Medulla oblongata (tissue), 1 donor: ENCODE measurements around the gene SPDYE8.
"Not testable (repeated sequence)": the region's sequence is repeated elsewhere in the genome, so short reads cannot be mapped to it uniquely, and the experiment has no call there.

ENCODE experiments used
- DNase-seq: peaks from one replicate; pipeline ENCODE4 v3.0.0-alpha.2; 2015; ENCODE audit errors: extremely low spot score

SPDYE8 gene, protein sequence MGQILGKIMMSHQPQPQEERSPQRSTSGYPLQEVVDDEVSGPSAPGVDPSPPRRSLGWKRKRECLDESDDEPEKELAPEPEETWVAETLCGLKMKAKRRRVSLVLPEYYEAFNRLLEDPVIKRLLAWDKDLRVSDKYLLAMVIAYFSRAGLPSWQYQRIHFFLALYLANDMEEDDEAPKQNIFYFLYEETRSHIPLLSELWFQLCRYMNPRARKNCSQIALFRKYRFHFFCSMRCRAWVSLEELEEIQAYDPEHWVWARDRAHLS

DNA sequence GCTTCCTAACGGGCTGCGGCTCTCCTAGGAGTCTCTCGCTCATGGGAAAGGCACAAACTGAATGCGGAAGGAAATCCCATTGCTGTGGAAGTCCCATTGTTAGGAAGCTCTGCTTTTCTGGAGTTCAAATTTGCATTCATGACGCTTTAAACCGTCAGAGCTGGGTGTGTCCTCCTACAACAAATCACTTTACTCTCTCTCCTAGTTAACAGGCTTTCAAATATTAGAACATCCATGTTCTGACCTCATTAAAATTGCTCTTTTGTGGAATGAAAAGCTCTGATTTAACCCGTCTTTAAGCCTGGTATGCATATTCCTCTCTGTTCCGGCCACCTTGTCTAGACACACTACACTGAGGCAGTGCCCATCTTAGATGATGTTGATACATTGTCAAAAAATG lies at the start of gene SPDYE8:
Gene SPDYE8 (minus strand): TSS at position 101 of the 400 bp plus-strand sequence. CDS start 1,800 bp downstream, outside the sequence.
- not testable (repeated sequence) for DNase-seq

DNA sequence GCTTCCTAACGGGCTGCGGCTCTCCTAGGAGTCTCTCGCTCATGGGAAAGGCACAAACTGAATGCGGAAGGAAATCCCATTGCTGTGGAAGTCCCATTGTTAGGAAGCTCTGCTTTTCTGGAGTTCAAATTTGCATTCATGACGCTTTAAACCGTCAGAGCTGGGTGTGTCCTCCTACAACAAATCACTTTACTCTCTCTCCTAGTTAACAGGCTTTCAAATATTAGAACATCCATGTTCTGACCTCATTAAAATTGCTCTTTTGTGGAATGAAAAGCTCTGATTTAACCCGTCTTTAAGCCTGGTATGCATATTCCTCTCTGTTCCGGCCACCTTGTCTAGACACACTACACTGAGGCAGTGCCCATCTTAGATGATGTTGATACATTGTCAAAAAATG lies 28.2 kb upstream of the SPDYE8 start, which contains the start of gene SPDYE11:
Gene SPDYE11 (minus strand): TSS at position 101 of the 400 bp plus-strand sequence. CDS start 1,800 bp downstream, outside the sequence.
- DNase-seq: not testable (repeated sequence)

DNA sequence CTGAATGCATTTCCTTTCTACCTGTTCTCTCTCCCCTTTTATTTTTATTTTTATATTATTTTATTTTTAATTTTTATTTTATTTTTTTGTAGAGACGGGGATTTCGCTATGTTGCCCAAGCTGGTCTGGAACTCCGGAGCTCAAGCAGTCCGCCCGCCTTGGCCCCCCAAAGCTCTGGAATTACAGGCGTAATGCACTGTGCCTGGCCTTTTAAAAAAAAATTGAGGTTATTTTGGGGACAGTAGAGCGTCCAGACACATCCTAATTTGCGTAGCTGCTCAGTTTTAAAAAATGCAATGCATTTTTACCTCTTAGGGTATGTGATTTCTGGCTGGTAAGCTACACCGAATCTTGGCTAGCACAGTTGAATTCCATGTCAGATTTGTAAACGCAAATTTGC lies 23.1 kb downstream of the SPDYE8 start:
- not testable (repeated sequence) for DNase-seq

DNA sequence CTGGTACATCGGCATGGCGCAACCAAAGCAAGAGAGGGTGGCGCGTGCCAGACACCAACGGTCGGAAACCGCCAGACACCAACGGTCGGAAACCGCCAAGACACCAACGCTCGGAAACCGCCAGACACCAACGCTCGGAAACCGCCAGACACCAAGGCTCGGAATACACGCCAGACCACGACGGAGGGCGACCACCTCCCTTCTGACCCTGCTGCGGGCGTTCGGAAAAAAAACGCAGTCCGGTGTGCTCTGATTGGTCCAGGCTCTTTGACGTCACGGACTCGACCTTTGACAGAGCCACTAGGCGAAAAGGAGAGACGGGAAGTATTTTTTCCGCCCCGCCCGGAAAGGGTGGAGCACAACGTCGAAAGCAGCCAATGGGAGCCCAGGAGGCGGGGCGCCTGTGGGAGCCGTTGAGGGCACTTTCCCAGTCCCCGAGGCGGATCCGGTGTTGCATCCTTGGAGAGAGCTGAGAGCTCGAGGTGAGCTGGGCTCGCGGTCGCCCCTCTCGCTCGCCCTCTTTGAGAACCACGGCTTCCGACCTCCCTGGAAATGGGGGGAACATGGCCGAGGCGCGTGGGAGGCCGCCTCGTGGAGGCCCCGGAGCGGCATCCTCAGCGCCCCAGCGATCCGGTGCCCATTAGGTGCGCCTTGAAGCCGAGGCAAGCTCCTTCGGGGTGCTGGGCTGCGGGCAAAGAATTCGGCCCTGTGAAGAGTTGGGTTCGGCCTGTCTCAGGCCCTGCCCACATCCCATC lies 23.7 kb downstream of the SPDYE8 start:
- peak; percentile 86 for DNase-seq

DNA sequence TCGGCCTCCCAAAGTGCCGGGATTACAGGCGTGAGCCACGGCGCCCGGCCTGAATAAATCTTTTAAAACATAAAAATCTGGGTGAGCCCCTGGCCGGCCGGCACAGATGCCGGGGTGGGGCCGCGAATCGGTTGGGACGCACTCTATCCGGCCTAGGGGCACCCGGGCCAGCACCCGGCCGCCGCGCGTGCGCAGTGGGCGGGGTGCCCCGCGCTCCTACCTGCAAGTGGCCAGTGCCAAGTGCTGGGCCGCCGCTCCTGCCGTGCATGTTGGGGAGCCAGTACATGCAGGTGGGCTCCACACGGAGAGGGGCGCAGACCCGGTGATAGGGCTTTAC lies 24.2 kb downstream of the SPDYE8 start:
- DNase-seq: not testable (repeated sequence)

DNA sequence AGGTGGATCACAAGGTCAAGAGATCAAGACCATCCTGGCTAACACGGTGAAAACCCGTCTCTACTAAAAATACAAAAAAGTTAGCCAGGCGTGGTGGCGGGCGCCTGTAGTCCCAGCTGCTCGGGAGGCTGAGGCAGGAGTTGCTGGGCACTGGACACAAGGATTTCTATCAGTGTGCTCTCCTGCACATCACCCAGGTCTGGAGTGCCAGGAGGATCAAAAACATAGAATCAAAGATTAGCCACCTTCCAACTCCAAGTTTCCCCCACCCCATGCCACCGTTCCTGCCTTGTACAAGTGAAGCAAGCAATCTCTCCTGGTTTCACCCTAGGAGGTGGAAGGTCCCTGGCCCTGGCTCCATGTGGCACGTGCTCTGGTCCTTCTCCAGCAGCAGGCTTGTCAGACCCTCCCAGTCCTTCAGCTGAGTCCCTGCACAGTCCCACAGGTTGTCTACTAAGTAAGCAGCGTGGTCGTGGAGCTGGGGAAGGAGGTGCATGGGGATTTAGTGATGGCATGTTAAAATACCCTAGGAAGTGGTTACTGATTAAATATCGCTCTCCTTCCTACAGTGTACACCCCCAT lies 31.6 kb downstream of the SPDYE8 start:
- DNase-seq: not testable (repeated sequence)

DNA sequence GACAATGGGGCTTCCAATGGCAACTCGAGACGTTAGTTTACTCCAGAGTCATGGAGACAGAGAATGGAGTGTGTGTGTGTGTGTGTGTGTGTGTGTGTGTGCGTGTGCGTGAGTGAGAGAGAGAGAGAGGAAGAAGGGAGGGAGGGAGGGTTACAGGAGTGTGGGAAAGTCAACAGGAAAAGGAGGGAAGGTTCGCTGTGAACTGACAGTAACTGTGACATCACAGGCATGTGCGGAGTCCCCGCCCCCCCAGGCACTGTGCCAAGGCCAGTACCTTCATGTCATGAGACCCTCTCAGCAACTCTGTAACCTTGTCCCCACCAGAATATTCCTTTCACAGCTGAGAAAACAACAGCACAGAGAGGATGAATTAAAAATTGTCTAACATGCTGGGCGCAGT lies 32.1 kb downstream of the SPDYE8 start:
- DNase-seq: not testable (repeated sequence)

DNA sequence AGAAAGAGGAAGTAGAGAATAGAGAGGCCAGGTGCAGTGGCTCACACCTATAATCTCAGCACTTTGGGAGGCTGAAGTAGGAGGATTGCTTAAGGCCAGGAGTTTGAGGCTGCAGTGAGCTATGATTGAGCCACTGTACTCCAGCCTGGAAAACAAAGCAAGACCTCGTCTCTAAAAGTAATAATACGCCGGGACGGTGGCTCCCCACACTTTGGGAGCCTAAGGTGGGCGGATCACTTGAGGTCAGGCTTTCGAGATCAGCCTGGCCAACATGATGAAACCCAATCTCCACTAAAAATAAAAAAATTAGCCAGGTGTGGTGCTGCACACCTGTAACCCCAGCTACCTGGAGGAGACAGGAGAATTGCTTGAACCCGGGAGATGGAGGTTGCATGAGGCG lies 34.1 kb downstream of the SPDYE8 start:
- DNase-seq: not testable (repeated sequence)

DNA sequence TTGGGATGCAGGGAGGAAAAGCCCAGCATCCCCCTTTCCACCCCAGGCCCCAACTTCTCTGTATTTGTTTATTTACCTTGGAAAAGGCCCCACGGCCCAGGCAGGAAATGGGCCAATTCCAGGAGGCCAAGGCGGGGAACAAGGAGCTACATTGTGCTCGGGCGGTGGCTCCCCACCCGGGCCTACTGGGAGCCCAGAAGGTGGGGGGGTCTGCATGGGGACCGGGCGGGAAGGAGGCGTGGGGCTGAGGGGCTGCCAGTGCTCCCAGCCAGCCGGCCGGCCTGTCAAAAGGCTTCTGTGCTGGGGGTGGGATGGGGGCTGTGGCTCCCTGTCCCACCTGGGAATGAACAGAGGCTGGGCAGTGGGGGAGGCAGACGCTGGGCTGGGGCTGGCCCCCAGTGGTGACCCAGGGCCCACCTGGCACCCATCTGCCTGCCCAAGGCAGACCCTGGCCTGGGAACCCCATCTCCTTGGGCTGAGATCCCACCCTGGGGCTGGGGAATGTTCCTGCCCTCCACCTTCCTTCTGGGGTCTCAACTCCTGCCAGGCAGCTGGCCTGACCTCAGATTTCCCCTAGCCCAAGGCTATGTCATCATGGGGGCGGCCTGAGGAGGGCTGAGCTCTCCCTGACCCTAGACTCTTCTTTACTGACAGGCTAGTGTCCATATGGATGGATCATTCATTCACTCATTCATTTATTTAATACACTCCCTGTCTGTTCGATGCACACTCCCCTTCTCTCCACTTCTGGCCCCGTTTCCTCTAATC lies 39.2 kb downstream of the SPDYE8 start:
- not testable (repeated sequence) for DNase-seq

DNA sequence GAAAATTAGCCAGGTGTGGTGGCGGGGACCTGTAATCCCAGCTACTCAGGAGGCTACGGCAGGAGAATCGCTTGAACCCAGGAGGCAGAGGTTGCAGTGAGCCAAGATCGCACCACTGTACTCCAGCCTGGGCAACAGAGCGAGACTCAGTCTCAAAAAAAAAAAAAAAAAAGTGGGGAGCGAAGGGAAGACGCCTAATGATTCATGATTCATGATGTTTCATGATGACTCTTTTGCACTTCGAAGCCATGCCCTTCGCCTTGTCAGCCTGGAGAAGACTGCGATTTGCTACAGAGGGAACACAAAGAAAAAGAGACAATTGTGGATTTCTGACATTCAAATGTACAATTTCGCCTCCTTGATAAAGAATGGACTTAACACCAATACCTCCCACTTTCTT lies 47.5 kb downstream of the SPDYE8 start:
- not testable (repeated sequence) for DNase-seq

DNA sequence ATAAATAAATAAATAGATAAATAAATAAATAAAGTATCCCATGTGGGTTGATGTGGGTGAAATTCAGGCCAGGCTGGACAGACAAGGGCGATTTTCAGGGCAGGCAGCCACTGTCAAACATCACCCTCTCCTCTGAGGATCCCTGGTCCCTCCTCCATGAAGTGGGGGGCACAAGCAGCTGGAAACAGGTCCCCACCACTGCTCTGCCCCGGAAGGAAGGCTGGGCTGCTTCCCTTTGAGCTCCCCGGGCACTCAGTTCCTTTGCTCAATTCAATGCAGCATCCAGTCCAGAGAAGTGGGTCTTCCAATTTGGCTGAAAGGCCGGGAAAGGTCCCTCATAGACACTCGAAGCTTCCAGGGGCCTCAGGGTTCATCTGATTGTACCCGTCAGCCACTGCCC lies 49.2 kb downstream of the SPDYE8 start:
- DNase-seq: not testable (repeated sequence)

DNA sequence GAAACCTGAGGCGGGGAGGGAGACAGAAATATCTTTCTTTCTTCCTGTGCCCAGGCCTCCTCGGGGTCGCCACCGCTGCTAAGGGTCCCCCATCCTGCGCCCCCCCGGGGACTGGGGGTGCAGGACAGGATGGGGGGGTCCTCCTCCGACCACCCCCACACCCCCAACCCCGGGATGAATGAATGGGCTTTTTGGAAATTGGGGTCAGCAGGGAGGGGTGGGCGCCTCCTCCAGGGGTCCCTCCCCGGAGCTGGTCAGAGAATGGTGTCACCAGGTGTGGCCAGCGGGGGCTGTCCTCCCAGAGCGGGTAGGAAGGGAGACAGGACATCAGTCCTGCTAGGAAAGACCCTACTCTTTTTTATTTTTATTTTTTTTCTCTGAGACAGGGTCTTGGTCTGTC lies 53.1 kb downstream of the SPDYE8 start:
- not testable (repeated sequence) for DNase-seq

DNA sequence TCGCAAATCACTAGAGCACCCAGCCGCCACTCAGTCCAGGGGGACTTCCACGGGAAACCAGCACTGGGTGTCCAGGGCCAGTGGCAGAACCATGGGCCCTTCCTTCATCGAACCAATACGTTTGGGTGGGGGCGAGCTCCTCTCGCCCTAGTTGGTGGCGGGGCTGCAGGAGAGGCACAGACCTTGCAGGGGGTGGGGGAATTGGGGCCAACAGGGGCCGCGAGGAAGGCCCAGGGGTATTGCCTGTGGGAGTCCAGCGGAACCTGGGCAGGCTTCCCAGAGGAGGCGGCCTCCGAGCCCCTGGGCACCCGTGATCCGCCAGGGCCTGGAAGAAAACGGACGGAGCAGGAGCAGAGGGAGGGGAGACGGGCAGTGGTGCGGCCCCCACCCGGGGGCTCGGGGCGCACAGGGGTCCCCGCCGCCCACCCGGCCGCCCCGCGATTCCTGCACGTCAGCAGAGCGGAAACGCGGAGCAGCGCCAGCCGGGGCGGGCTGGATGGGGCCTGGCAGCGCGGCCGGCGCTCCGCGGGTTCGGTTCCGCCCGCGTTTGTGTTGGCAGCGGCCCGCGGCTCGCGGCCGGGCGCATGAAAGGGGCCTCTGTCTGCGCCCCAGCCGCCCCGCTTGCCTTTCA lies 53.8 kb downstream of the SPDYE8 start:
- DNase-seq: not testable (repeated sequence)

DNA sequence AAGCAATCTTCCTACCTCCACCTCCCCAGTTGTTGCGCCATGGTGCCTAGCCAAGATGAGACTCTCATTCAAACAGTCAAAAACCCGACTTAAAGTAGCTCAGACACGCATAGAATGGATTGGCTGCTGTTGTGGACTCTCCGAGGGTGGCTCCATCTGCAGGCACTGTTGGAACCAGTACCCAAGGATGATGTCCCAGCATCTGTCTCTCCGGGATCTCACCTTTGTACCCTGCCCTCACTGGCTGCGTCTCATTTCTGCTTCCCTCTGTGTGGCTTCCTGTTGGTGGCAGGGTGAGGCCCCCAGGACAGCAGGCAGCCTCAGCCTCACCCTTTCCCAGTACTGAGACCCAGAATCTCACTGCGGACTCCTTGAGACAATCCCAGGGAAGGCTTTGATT lies 54.8 kb downstream of the SPDYE8 start:
- DNase-seq: not testable (repeated sequence)

DNA sequence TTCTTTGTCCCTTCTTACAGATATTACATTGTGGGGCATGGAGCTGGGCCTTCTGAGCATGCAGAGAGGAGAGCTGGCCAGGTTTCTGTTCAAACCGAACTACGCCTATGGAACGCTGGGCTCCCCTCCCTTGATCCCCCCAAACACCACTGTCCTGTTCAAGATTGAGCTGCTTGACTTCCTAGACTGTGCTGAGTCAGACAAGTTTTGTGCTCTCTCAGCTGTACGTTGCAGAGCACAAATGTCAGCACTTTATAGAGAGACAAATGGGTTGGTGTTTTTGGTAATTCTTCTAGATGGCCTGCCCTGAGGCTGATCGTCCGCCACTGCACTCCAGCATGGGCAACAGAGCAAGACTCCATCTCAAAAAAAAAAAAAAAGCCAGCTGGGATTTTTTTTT lies 58.1 kb downstream of the SPDYE8 start:
- DNase-seq: not testable (repeated sequence)
